H1 (cell line): Measurements from ENCODE around the gene TREM1. TPM values are rescaled to one million over a fixed set of nuclear protein-coding genes. Genes with fewer than 3 reads are reported as not detected.

Experiments
- CTCF ChIA-PET: fragments of 300-600 bp; sonication (Branson Sonifier 250); formaldehyde crosslinking; loops from one replicate; lab custom pipeline; 2021; ENCODE audit not compliant: partially characterized antibody; lab: Charles Lee
- POLR2A ChIA-PET: fragments of 300-600 bp; sonication (Branson Sonifier 250); formaldehyde crosslinking; loops from one replicate; lab custom pipeline; 2021; ENCODE audit warnings: inconsistent platforms; ENCODE audit not compliant: partially characterized antibody; lab: Charles Lee
- DNase-seq, 2 experiments: peaks; one replicate each; pipeline versions ENCODE4 v3.0.0 to v3.0.0-alpha.2; 2010 to 2022; ENCODE audit warnings: low spot score in 2 of 2, low read depth in 1 of 2, mixed read lengths in 1 of 2
- FAIRE-seq: peaks from 2 replicates; lab custom pipeline; 2011; peaks lifted over from hg19 to GRCh38; lab: Jason Lieb, UNC
- H2AFZ ChIP-seq: 2 replicates; pipeline ENCODE4 v1.8.1; 2012; ENCODE audit warnings: low read length, inconsistent platforms
- H2AK5ac ChIP-seq: 2 replicates; pipeline ENCODE4 v1.6.1; 2013; ENCODE audit warnings: low read depth, low read length
- H2BK120ac ChIP-seq: replicated peaks from 2 replicates; pipeline ENCODE3; 2013; ENCODE audit warnings: low read depth, low read length, inconsistent platforms
- H2BK12ac ChIP-seq: 2 replicates; pipeline ENCODE4 v1.6.1; 2013; ENCODE audit warnings: low read depth, low read length
- H2BK15ac ChIP-seq: 2 replicates; pipeline ENCODE4 v1.6.1; 2013; ENCODE audit warnings: low read length
- H2BK20ac ChIP-seq: 2 replicates; pipeline ENCODE4 v1.6.1; 2013; ENCODE audit warnings: low read length
- H2BK5ac ChIP-seq: 2 replicates; pipeline ENCODE4 v1.6.1; 2013; ENCODE audit warnings: low read depth, low read length
- H3K14ac ChIP-seq: 2 replicates; pipeline ENCODE4 v1.6.1; 2013; ENCODE audit warnings: inconsistent platforms; ENCODE audit not compliant: insufficient read length
- H3K18ac ChIP-seq: 2 replicates; pipeline ENCODE4 v1.6.1; 2013; ENCODE audit warnings: low read length; ENCODE audit errors: extremely low read depth
- H3K23ac ChIP-seq: 2 replicates; pipeline ENCODE4 v1.6.1; 2013; ENCODE audit warnings: inconsistent platforms; ENCODE audit not compliant: insufficient read length
- H3K23me2 ChIP-seq: 2 replicates; pipeline ENCODE4 v1.6.1; 2013; ENCODE audit warnings: low read depth, low read length
- H3K27ac ChIP-seq: 2 replicates; pipeline ENCODE4 v1.6.1; 2011; ENCODE audit warnings: low read depth, low read length, inconsistent platforms
- H3K27me3 ChIP-seq, 4 experiments: replicated peaks in 1 of 4; 1 replicate in 1 of 4; 2 replicates in 3 of 4; pipeline versions ENCODE4 v1.6.1 to v1.8.1; 2011 to 2013; ENCODE audit warnings: low read length in 3 of 4, mild to moderate bottlenecking in 3 of 4, inconsistent platforms in 2 of 4, mixed read lengths in 2 of 4, moderate library complexity in 1 of 4; ENCODE audit not compliant: control insufficient read depth in 3 of 4, insufficient read depth in 3 of 4; ENCODE audit errors: extremely low read depth in 1 of 4
- H3K36me3 ChIP-seq, 4 experiments: 2 replicates each; pipeline versions ENCODE4 v1.6.1 to v1.8.1; 2011 to 2013; ENCODE audit warnings: mild to moderate bottlenecking in 4 of 4, low read length in 3 of 4, moderate library complexity in 2 of 4, control low read depth in 1 of 4, inconsistent platforms in 1 of 4; ENCODE audit not compliant: insufficient read depth in 4 of 4, control insufficient read depth in 2 of 4
- H3K4ac ChIP-seq: replicated peaks from 2 replicates; pipeline ENCODE3; 2013; ENCODE audit warnings: low read length, low read depth, mixed read lengths, inconsistent platforms; ENCODE audit not compliant: insufficient read length
- H3K4me1 ChIP-seq, 4 experiments: replicated peaks in 1 of 4; 1 replicate in 1 of 4; 2 replicates in 3 of 4; pipeline versions ENCODE4 v1.6.1 to v1.8.1; 2011 to 2013; ENCODE audit warnings: low read length in 3 of 4, inconsistent platforms in 2 of 4, mixed read lengths in 1 of 4; ENCODE audit not compliant: insufficient read depth in 4 of 4, control insufficient read depth in 3 of 4
- H3K4me2 ChIP-seq, 2 experiments: 2 replicates each; pipeline versions ENCODE4 v1.6.1 to v1.8.1; 2011 to 2013; ENCODE audit warnings: low read depth in 2 of 2, low read length in 2 of 2, control low read depth in 1 of 2, inconsistent platforms in 1 of 2, mild to moderate bottlenecking in 1 of 2; ENCODE audit not compliant: insufficient read depth in 1 of 2
- H3K4me3 ChIP-seq, 4 experiments: fragments of 200-600, 300-600 bp in 1 of 4; sonication (generic), shearing (Covaris generic), sonication (Bioruptor Twin) in 1 of 4; 2 replicates each; pipeline versions ENCODE4 v1.5.1 to v1.8.1; 2011 to 2016; ENCODE audit warnings: low read length in 4 of 4, low read depth in 3 of 4, control low read depth in 2 of 4, inconsistent platforms in 2 of 4, mild to moderate bottlenecking in 2 of 4, mixed read lengths in 1 of 4, moderate library complexity in 1 of 4; ENCODE audit not compliant: insufficient read depth in 2 of 4; ENCODE audit errors: extremely low read depth in 1 of 4
- H3K56ac ChIP-seq: replicated peaks from 2 replicates; pipeline ENCODE3; 2013; ENCODE audit warnings: low read depth, mild to moderate bottlenecking, mixed read lengths, low read length, inconsistent platforms; ENCODE audit not compliant: insufficient read length
- H3K79me1 ChIP-seq: 2 replicates; pipeline ENCODE4 v1.6.1; 2013; ENCODE audit warnings: low read depth, low read length, control low read depth
- H3K79me2 ChIP-seq, 2 experiments: 2 replicates each; pipeline versions ENCODE4 v1.6.1 to v1.8.1; 2012 to 2013; ENCODE audit warnings: low read length in 2 of 2, mild to moderate bottlenecking in 2 of 2, inconsistent platforms in 1 of 2; ENCODE audit not compliant: insufficient read depth in 2 of 2, control insufficient read depth in 1 of 2
- H3K9ac ChIP-seq, 4 experiments: replicated peaks in 1 of 4; 1 replicate in 1 of 4; 2 replicates in 3 of 4; pipeline versions ENCODE4 v1.6.1 to v1.8.1; 2011 to 2013; ENCODE audit warnings: low read depth in 3 of 4, low read length in 3 of 4, control low read depth in 2 of 4, mild to moderate bottlenecking in 2 of 4, moderate library complexity in 2 of 4, inconsistent platforms in 1 of 4; ENCODE audit errors: extremely low read depth in 1 of 4
- H3K9me3 ChIP-seq, 2 experiments: 2 replicates each; pipeline versions ENCODE4 v1.6.1 to v1.8.1; 2012 to 2013; ENCODE audit warnings: mild to moderate bottlenecking in 2 of 2, moderate library complexity in 2 of 2, control low read depth in 1 of 2, inconsistent platforms in 1 of 2, low read depth in 1 of 2, low read length in 1 of 2, mixed read lengths in 1 of 2; ENCODE audit not compliant: insufficient read depth in 2 of 2
- H4K20me1 ChIP-seq, 2 experiments: replicated peaks in 1 of 2; 2 replicates each; pipeline versions ENCODE3 to v1.8.1; 2011 to 2013; ENCODE audit warnings: inconsistent platforms in 2 of 2, low read length in 2 of 2, mild to moderate bottlenecking in 1 of 2; ENCODE audit not compliant: insufficient read depth in 2 of 2, control insufficient read depth in 1 of 2
- H4K5ac ChIP-seq: 2 replicates; pipeline ENCODE4 v1.6.1; 2013; ENCODE audit warnings: low read length, low read depth, mixed read lengths, inconsistent platforms; ENCODE audit not compliant: insufficient read length
- H4K8ac ChIP-seq: 2 replicates; pipeline ENCODE4 v1.8.0; 2013; ENCODE audit warnings: mild to moderate bottlenecking, moderate library complexity, low read length, inconsistent platforms; ENCODE audit not compliant: insufficient read depth; ENCODE audit errors: extremely low read depth
- H4K91ac ChIP-seq: replicated peaks from 2 replicates; pipeline ENCODE3; 2013; ENCODE audit warnings: low read length, mixed read lengths, inconsistent platforms; ENCODE audit not compliant: insufficient read length
- ATF2 ChIP-seq: IDR thresholded peaks from 2 replicates; pipeline ENCODE4 v1.6.1; 2012; ENCODE audit warnings: low read length, inconsistent platforms
- BACH1 ChIP-seq: IDR thresholded peaks from 2 replicates; pipeline ENCODE4 v1.6.1; 2012; ENCODE audit warnings: low read length, improper control_type of control experiment
- E2F6 ChIP-seq: IDR thresholded peaks from 2 replicates; pipeline ENCODE4 v1.6.1; 2012; ENCODE audit warnings: inconsistent platforms
- JUND ChIP-seq: IDR thresholded peaks from 2 replicates; pipeline ENCODE4 v1.6.1; 2011; ENCODE audit warnings: mild to moderate bottlenecking, improper control_type of control experiment, low read length
- MAFK ChIP-seq: IDR thresholded peaks from 2 replicates; pipeline ENCODE4 v1.6.1; 2012; ENCODE audit warnings: low read depth, mild to moderate bottlenecking, improper control_type of control experiment, low read length
- NANOG ChIP-seq: IDR thresholded peaks from 2 replicates; pipeline ENCODE4 v1.6.1; 2011; ENCODE audit warnings: low read length, low read depth, mild to moderate bottlenecking, inconsistent platforms; ENCODE audit not compliant: insufficient read depth, poor library complexity, severe bottlenecking
- POU5F1 ChIP-seq: IDR thresholded peaks from 2 replicates; pipeline ENCODE4 v1.6.1; 2011; ENCODE audit warnings: low read depth, mild to moderate bottlenecking, low read length, moderate library complexity
- RAD21 ChIP-seq, 2 experiments: IDR thresholded peaks in 1 of 2; conservative IDR thresholded peaks in 1 of 2; 2 replicates each; pipeline ENCODE4 v1.6.1; 2011; ENCODE audit warnings: low read depth in 2 of 2, low read length in 2 of 2, improper control_type of control experiment in 1 of 2, inconsistent platforms in 1 of 2, mild to moderate bottlenecking in 1 of 2, moderate library complexity in 1 of 2
- TAF7 ChIP-seq: optimal IDR thresholded peaks from 2 replicates; pipeline ENCODE3; 2011; ENCODE audit warnings: low read depth, mild to moderate bottlenecking, inconsistent platforms, low read length, moderate library complexity, borderline replicate concordance
- polyA plus RNA-seq, 7 experiments: library from polyadenylated mRNA; depleted of rRNA in 3 of 7; stranded (reverse) in 5 of 7; unstranded in 2 of 7; fragments of >200 nt in 5 of 7; fragments of 200-250 nt in 2 of 7; gene quantifications; 1 replicate in 5 of 7; 2 replicates in 1 of 7; 4 replicates in 1 of 7; pipeline versions ENCODE4 v1.2.1 to v1.2.3, GENCODE V29; 2011 to 2013; ENCODE audit warnings: missing spikeins in 2 of 7, mixed read lengths in 2 of 7
- total RNA-seq: library from RNA; stranded (reverse); fragmentation: NEBNext Ultra II Directional; extraction: Animal tissue kit (Norgen Biotek cat#: 25700); gene quantifications from 2 replicates; pipeline ENCODE4 v1.2.1, GENCODE V29; 2021

TREM1 gene
- total and polyA plus RNA-seq, 2 of the 8 experiments (the other 6 are each of a cell fraction or from before 2014, with no cell fraction given) = not detected

GRCh38 chr6:41255110-41255509 is 31.4 kb downstream of the TREM1 start:
- H3K14ac ChIP-seq = no peak overlapping the region
- H2BK20ac ChIP-seq = no peak overlapping the region
- ChIA-PET POLR2A (no interaction called here), CTCF (interaction anchor here (0.7 to 0.9 kb wide), 3 partner anchors 23 to 66 kb away, joined by 3 to 5 read pairs (median 3); no protein-coding TSS in a partner anchor)
- H3K4ac ChIP-seq = no peak overlapping the region
- no peak overlapping the region for H2BK120ac ChIP-seq
- no peaks in the 10 kb centered on the region for H3K79me1 ChIP-seq
- no peaks in the 10 kb centered on the region for H3K4me1 ChIP-seq
- no peak overlapping the region for H3K18ac ChIP-seq
- H3K79me2 ChIP-seq = no peaks in the 10 kb centered on the region
- no peak for FAIRE-seq
- no peak overlapping the region for H4K8ac ChIP-seq
- no peak overlapping the region for H4K91ac ChIP-seq
- H4K20me1 ChIP-seq = no peaks in the 10 kb centered on the region
- H2BK15ac ChIP-seq = no peak overlapping the region
- no peak overlapping the region for H3K27ac ChIP-seq
- no peak overlapping the region for H3K9ac ChIP-seq
- H3K36me3 ChIP-seq = no peaks in the 10 kb centered on the region
- H3K56ac ChIP-seq = no peak overlapping the region
- H3K4me3 ChIP-seq = no peak overlapping the region
- H4K5ac ChIP-seq = no peak overlapping the region
- H3K23me2 ChIP-seq = peaks cover 2% of the 10 kb centered on the region; the same call in 1 of the 2 replicates
- TF ChIP-seq E2F6 = no peak
- TF ChIP-seq RAD21 (IDR thresholded peaks at IDR 0.05 in 1 of 2, conservative IDR thresholded peaks at IDR 0.05 in 1 of 2; ENCODE audit: low read depth in 2 of 2, low read length in 2 of 2) = no peak
- TF ChIP-seq POU5F1 = no peak
- no peak for TF ChIP-seq ATF2
- TF ChIP-seq JUND = no peak
- TF ChIP-seq MAFK = no peak
- TF ChIP-seq NANOG = no peak
- TF ChIP-seq TAF7 = no peak
- no peak for TF ChIP-seq BACH1
- H2AFZ ChIP-seq = no peak overlapping the region
- H3K23ac ChIP-seq = no peak overlapping the region
- H2AK5ac ChIP-seq = no peak overlapping the region
- no peaks in the 10 kb centered on the region; a peak in 1 of 4 replicates for H3K9me3 ChIP-seq
- no peaks in the 10 kb centered on the region for H3K27me3 ChIP-seq
- H2BK5ac ChIP-seq = no peak overlapping the region
- DNase-seq = no peak
- no peak overlapping the region for H3K4me2 ChIP-seq
- no peak overlapping the region for H2BK12ac ChIP-seq
